ENCODE measurements around the gene STIM2.
A peak's percentile ranks its signal among the peaks of the same experiment; 100 is the strongest.

DNA sequence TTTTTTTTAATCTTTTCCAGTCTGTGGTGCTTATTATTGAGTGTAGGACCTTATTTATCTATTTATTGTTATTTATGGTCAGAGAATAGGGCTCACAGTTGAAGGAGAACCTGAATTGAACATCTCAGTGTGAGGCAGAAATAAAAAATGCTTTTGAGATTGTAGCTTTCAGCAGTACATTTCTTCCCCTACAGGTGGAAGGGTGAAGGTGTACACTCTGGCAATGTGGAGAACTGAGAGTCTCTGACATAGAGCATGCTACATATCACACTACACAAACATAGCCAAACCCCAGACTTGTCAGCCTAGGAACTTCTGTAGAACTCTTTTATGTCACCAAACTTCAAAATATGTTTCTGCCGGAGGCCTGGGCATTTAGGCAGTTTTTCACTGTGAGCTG is 140.2 kb downstream of the STIM2 start:
- TF ChIP-seq POLR2A (IDR thresholded peaks at IDR 0.05), result no peak
- no peak for TF ChIP-seq POLR2AphosphoS5 (IDR thresholded peaks at IDR 0.05)
- peak in 2 of 4 experiments; percentile 10 to 28 for TF ChIP-seq CTCF (IDR thresholded peaks at IDR 0.05)

All from prostate gland (tissue), 2 donors.